Urinary bladder (tissue), 4 donors: ENCODE data around the gene EFL1. TPM values are rescaled to one million over a fixed set of nuclear protein-coding genes. Genes with fewer than 3 reads are reported as not detected.

Experiments
- DNase-seq: peaks from one replicate; pipeline ENCODE4 v3.0.0-alpha.2; 2015; ENCODE audit errors: extremely low spot score
- H3K27ac ChIP-seq: one replicate; pipeline ENCODE4 v1.5.1; 2013; ENCODE audit warnings: low read depth, mild to moderate bottlenecking, moderate library complexity
- H3K36me3 ChIP-seq: one replicate; pipeline ENCODE4 v1.6.1; 2013; ENCODE audit warnings: mild to moderate bottlenecking, moderate library complexity; ENCODE audit not compliant: insufficient read depth
- H3K4me1 ChIP-seq: one replicate; pipeline ENCODE4 v1.6.1; 2013; ENCODE audit warnings: mild to moderate bottlenecking, moderate library complexity; ENCODE audit not compliant: insufficient read depth
- H3K4me3 ChIP-seq: one replicate; pipeline ENCODE4 v1.5.1; 2013; ENCODE audit warnings: low read depth, low read length
- WGBS: extraction: QIAGEN DNeasy Blood & Tissue Kit; methylation state at CpG from one replicate; pipeline ENCODE4 v1.1.7; 2013; 5-methylcytosine and 5-hydroxymethylcytosine counted together
- polyA plus RNA-seq: library from polyadenylated mRNA; stranded (reverse); fragments of 200-250 nt; gene quantifications from one replicate; pipeline ENCODE4 v1.2.3, GENCODE V29; 2013
- total RNA-seq: library from RNA; depleted of rRNA; stranded (reverse); fragments of >200 nt; gene quantifications from one replicate; pipeline ENCODE4 v1.2.3, GENCODE V29; 2014
- donor health status: healthy with polysubstance abuse.
- donor health status: healthy.

EFL1 gene
- total and polyA plus RNA-seq, 2 donors: 6.9 to 21.4 TPM

- no peak for DNase-seq
- Histone ChIP-seq H3K27ac (no peak overlapping the region), H3K36me3 (no peaks in the 10 kb centered on the region), H3K4me3 (no peak overlapping the region), H3K4me1 (no peaks in the 10 kb centered on the region)
- WGBS: 74% methylated on average over 9 of the region's 9 CpGs
These were observed 153.9 kb downstream of the EFL1 start for GRCh38 chr15:82108489-82109078.

- Histone ChIP-seq H3K4me1 (no peaks in the 10 kb centered on the region), H3K27ac (no peak overlapping the region), H3K36me3 (no peaks in the 10 kb centered on the region), H3K4me3 (no peak overlapping the region)
- WGBS: 68% methylated on average over 5 of the region's 5 CpGs
- no peak for DNase-seq
These were observed 155.9 kb downstream of the EFL1 start for GRCh38 chr15:82106679-82107078.

- H3K4me1 ChIP-seq: no peaks in the 10 kb centered on the region
- H3K4me3 ChIP-seq: no peak overlapping the region
- 72% methylated on average over 7 of the region's 7 CpGs for WGBS
- H3K36me3 ChIP-seq: no peaks in the 10 kb centered on the region
- no peak overlapping the region for H3K27ac ChIP-seq
- no peak for DNase-seq
These were observed 156.9 kb downstream of the EFL1 start for GRCh38 chr15:82105451-82106215.

GRCh38 chr15:82103468-82103867 lies 159.1 kb downstream of the EFL1 start:
- H3K27ac ChIP-seq: no peak overlapping the region
- no peaks in the 10 kb centered on the region for H3K36me3 ChIP-seq
- no peak overlapping the region for H3K4me3 ChIP-seq
- no peak for DNase-seq
- no peaks in the 10 kb centered on the region for H3K4me1 ChIP-seq
- 86% methylated on average over 6 of the region's 6 CpGs for WGBS

- no peak for DNase-seq
- Histone ChIP-seq H3K4me1 (no peaks in the 10 kb centered on the region), H3K27ac (no peak overlapping the region), H3K4me3 (no peak overlapping the region), H3K36me3 (no peaks in the 10 kb centered on the region)
- WGBS: 60% methylated on average over 12 of the region's 12 CpGs
These were observed 162.2 kb downstream of the EFL1 start for GRCh38 chr15:82100111-82100929.

- WGBS: 92% methylated on average over 15 of the region's 15 CpGs
- Histone ChIP-seq H3K4me3 (no peak overlapping the region), H3K36me3 (no peaks in the 10 kb centered on the region), H3K4me1 (no peaks in the 10 kb centered on the region), H3K27ac (no peak overlapping the region)
- no peak for DNase-seq
These were observed 163.9 kb downstream of the EFL1 start for GRCh38 chr15:82098674-82099073.

GRCh38 chr15:82095803-82096202 lies 166.7 kb downstream of the EFL1 start:
- H3K36me3 ChIP-seq: no peaks in the 10 kb centered on the region
- DNase-seq: no peak
- H3K27ac ChIP-seq: no peak overlapping the region
- no peak overlapping the region for H3K4me3 ChIP-seq
- no peaks in the 10 kb centered on the region for H3K4me1 ChIP-seq

- Histone ChIP-seq H3K36me3 (no peaks in the 10 kb centered on the region), H3K4me1 (no peaks in the 10 kb centered on the region), H3K27ac (no peak overlapping the region), H3K4me3 (no peak overlapping the region)
- 68% methylated on average over 13 of the region's 13 CpGs for WGBS
- DNase-seq: no peak
These were observed 168.7 kb downstream of the EFL1 start for GRCh38 chr15:82093774-82094211.

- no peak for DNase-seq
- H3K4me3 ChIP-seq: no peak overlapping the region
- no peaks in the 10 kb centered on the region for H3K4me1 ChIP-seq
- no peaks in the 10 kb centered on the region for H3K36me3 ChIP-seq
- WGBS: 91% methylated on average over 5 of the region's 5 CpGs
- H3K27ac ChIP-seq: no peak overlapping the region
These were observed 169.2 kb downstream of the EFL1 start for GRCh38 chr15:82093325-82093724.

- Histone ChIP-seq H3K4me1 (no peaks in the 10 kb centered on the region), H3K4me3 (no peak overlapping the region), H3K36me3 (no peaks in the 10 kb centered on the region), H3K27ac (no peak overlapping the region)
- WGBS: 85% methylated on average over 3 of the region's 3 CpGs
- no peak for DNase-seq
These were observed 170.8 kb downstream of the EFL1 start for GRCh38 chr15:82091636-82092140.

- Histone ChIP-seq H3K27ac (no peak overlapping the region), H3K36me3 (no peaks in the 10 kb centered on the region), H3K4me1 (no peaks in the 10 kb centered on the region), H3K4me3 (no peak overlapping the region)
- DNase-seq: no peak
- 88% methylated on average over 16 of the region's 16 CpGs for WGBS
These were observed 176.1 kb downstream of the EFL1 start for GRCh38 chr15:82086243-82086995.

- Histone ChIP-seq H3K36me3 (no peaks in the 10 kb centered on the region), H3K27ac (no peak overlapping the region), H3K4me3 (no peak overlapping the region), H3K4me1 (no peaks in the 10 kb centered on the region)
- 76% methylated on average over 14 of the region's 14 CpGs for WGBS
- no peak for DNase-seq
These were observed 180.4 kb downstream of the EFL1 start for GRCh38 chr15:82081914-82082762.
